Omental fat pad (tissue), 4 donors: ENCODE measurements around the gene IRF5. TPM values are rescaled to one million over a fixed set of nuclear protein-coding genes. Genes with fewer than 3 reads are reported as not detected.

Source experiments
- ATAC-seq: fragments of 150-250 bp; one replicate; pipeline ENCODE4 v1.9.1; 2016; ENCODE audit warnings: mild to moderate bottlenecking, moderate library complexity; ENCODE audit not compliant: low FRiP score
- DNase-seq: peaks from one replicate; pipeline ENCODE4 v3.0.0-alpha.2; 2019; ENCODE audit warnings: low spot score
- total RNA-seq, 4 donors: library from RNA; depleted of rRNA; stranded (reverse); fragments of >200 nt; gene quantifications; one replicate each; pipeline ENCODE4 v1.1.0, GENCODE V29; 2016
- TF ChIP-seq, protein P1 (sequence below), 3 donors: fragments of 450-650 bp; IDR thresholded peaks; one replicate each; pipeline ENCODE4 v1.5.1; 2016 to 2017; ENCODE audit warnings: antibody characterized with exemption in 3 of 3, mild to moderate bottlenecking in 3 of 3, moderate library complexity in 2 of 3

Gene IRF5
- total RNA-seq, 4 donors from 2014 or later = 5.3 to 23.9 (median 18.8) TPM

DNA sequence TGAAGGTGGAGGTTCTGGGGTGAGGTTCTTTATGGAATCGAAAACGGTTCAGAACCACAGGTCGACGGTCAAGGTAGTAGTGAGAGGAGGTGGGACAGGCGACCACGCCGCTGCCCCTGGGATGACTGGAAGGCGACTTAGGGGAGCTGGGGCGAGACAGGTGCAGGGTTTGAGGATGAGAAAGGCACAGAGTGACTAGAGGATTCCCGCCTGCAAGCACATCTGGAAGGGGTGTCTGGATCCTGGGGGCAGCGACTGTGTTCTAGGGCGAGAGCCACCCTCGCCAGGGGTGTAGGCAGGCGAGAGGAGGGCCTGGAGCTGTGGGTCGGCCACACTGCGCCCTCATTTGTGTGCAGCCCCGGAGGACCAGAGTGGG is 468 bp upstream of the IRF5 start:
- no peak for ATAC-seq
- TF ChIP-seq, protein P1, sequence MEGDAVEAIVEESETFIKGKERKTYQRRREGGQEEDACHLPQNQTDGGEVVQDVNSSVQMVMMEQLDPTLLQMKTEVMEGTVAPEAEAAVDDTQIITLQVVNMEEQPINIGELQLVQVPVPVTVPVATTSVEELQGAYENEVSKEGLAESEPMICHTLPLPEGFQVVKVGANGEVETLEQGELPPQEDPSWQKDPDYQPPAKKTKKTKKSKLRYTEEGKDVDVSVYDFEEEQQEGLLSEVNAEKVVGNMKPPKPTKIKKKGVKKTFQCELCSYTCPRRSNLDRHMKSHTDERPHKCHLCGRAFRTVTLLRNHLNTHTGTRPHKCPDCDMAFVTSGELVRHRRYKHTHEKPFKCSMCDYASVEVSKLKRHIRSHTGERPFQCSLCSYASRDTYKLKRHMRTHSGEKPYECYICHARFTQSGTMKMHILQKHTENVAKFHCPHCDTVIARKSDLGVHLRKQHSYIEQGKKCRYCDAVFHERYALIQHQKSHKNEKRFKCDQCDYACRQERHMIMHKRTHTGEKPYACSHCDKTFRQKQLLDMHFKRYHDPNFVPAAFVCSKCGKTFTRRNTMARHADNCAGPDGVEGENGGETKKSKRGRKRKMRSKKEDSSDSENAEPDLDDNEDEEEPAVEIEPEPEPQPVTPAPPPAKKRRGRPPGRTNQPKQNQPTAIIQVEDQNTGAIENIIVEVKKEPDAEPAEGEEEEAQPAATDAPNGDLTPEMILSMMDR (IDR thresholded peaks at IDR 0.05) = no peak
- no peak for DNase-seq

- TF ChIP-seq, protein P1 (IDR thresholded peaks at IDR 0.05) = no peak
- no peak for DNase-seq
- ATAC-seq = no peak
Observed at GRCh38 chr7:128938544-128939074, 882 bp downstream of the IRF5 start.

GRCh38 chr7:128939075-128939860 is 1.5 kb downstream of the IRF5 start:
- no peak for ATAC-seq
- TF ChIP-seq, protein P1 (IDR thresholded peaks at IDR 0.05) = no peak
- DNase-seq = no peak

DNA sequence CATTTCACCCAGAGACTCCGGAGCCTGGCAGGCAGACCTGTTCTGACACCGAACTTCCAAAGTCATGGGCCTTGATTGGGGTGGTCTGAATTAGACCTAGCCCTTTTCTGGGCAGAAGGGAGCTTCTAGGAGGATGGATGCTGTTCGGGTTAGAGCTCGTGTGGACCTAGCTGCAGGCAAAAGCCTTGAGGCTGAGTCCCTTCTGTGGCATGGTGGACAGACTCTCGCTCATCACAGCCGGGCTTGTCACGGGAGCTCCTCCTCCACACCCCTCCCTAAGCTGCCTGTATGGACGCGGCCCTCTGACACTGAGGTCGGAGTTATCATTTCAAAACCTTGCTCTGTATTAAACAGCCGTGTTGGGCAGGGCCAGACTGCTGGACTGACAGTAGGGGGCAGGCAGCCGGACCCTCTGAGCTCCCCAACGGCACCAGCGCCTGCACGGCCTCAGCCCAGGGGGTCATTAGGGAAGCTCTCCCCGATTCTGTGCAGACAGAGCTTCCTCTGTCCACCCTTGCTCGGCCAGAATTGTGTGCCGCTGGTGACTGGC is 2.2 kb downstream of the IRF5 start:
- DNase-seq (no peak), ATAC-seq (no peak)
- TF ChIP-seq, protein P1 (IDR thresholded peaks at IDR 0.05) = no peak

DNA sequence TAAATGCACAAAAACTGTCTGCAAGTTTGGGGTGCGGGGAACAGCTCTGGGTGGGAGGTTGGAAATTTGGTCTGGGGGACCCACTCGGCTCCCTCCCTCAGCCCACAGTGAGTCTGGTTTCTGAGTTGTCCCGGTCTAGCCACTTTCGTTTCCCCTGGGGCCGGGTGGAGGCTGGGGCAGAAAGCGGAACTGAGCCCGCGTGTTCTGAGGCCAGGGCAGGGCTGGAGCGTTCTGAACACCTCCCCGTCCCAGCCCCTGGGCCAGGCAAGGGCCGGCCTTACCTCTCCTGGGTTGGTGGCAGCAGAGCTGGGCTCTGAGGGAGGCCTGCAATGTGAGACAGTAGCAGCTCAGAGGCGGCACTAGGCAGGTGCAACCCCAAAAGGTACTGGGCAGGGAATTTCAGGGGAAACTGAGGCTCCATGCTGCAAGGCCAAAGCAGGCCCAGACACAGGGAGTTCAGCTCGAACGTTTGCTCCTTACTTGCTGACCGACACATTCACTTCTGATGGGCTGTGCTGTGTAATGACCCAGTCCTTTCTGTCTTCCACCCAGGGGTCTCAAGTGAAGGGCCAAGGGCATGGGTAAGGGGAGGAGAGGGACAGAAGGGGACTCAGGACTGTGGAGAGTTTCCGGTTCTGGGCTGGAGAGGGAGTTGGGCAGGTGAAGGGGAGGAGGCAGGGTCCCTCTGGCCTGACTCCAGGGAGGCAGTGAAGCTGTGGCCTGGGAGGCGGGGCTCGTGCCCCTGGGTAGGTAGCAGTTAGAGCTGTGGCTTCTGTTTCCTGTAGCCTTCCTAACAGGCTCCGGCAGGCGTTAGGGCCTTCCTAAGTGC is 3.0 kb downstream of the IRF5 start:
- TF ChIP-seq, protein P1 (IDR thresholded peaks at IDR 0.05) = no peak
- ATAC-seq = no peak
- DNase-seq = no peak

GRCh38 chr7:128941323-128941890 is 3.7 kb downstream of the IRF5 start:
- DNase-seq (no peak), ATAC-seq (no peak)
- TF ChIP-seq, protein P1 (IDR thresholded peaks at IDR 0.05) = no peak
